ENCODE measurements around the gene PODXL2.

PODXL2 gene

GRCh38 chr3:127640042-127640355 is 11.0 kb downstream of the PODXL2 start:
- Histone ChIP-seq H3K27me3 (ENCODE audit: insufficient read depth, poor library complexity, severe bottlenecking) (no peaks in the 10 kb centered on the region), H3K27ac (replicated peaks) (no peak overlapping the region), H3K4me3 (replicated peaks; ENCODE audit: insufficient read depth, low read length) (no peak overlapping the region)
- DNase-seq (ENCODE audit: low read depth in 1 of 2, low spot score in 1 of 2): no peak
- TF ChIP-seq GABPA (IDR thresholded peaks at IDR 0.05; ENCODE audit: low read depth) (no peak), POLR2AphosphoS5 (IDR thresholded peaks at IDR 0.05; ENCODE audit: low read depth) (no peak), SPI1 (IDR thresholded peaks at IDR 0.05; ENCODE audit: borderline replicate concordance, low read depth) (no peak), REST (IDR thresholded peaks at IDR 0.05; ENCODE audit: insufficient replicate concordance, low read depth) (no peak), CTCF (IDR thresholded peaks at IDR 0.05; ENCODE audit: insufficient read depth, low read length) (no peak)

GRCh38 chr3:127644641-127645370 is 15.8 kb downstream of the PODXL2 start:
- Histone ChIP-seq H3K27ac (replicated peaks) (no peak overlapping the region), H3K4me3 (replicated peaks; ENCODE audit: insufficient read depth, low read length) (no peak overlapping the region), H3K27me3 (ENCODE audit: insufficient read depth, poor library complexity, severe bottlenecking) (no peaks in the 10 kb centered on the region)
- DNase-seq (ENCODE audit: low read depth in 1 of 2, low spot score in 1 of 2): no peak
- no peak for TF ChIP-seq SPI1 (IDR thresholded peaks at IDR 0.05; ENCODE audit: borderline replicate concordance, low read depth)
- TF ChIP-seq GABPA (IDR thresholded peaks at IDR 0.05; ENCODE audit: low read depth): no peak
- no peak for TF ChIP-seq CTCF (IDR thresholded peaks at IDR 0.05; ENCODE audit: insufficient read depth, low read length)
- no peak for TF ChIP-seq POLR2AphosphoS5 (IDR thresholded peaks at IDR 0.05; ENCODE audit: low read depth)
- TF ChIP-seq REST (IDR thresholded peaks at IDR 0.05; ENCODE audit: insufficient replicate concordance, low read depth): no peak

GRCh38 chr3:127645371-127646015 is 16.5 kb downstream of the PODXL2 start:
- no peak for TF ChIP-seq GABPA (IDR thresholded peaks at IDR 0.05; ENCODE audit: low read depth)
- TF ChIP-seq CTCF (IDR thresholded peaks at IDR 0.05; ENCODE audit: insufficient read depth, low read length): no peak
- no peak for TF ChIP-seq POLR2AphosphoS5 (IDR thresholded peaks at IDR 0.05; ENCODE audit: low read depth)
- no peak for TF ChIP-seq REST (IDR thresholded peaks at IDR 0.05; ENCODE audit: insufficient replicate concordance, low read depth)
- TF ChIP-seq SPI1 (IDR thresholded peaks at IDR 0.05; ENCODE audit: borderline replicate concordance, low read depth): no peak
- no peak overlapping the region for H3K27ac ChIP-seq (replicated peaks)
- H3K27me3 ChIP-seq (ENCODE audit: insufficient read depth, poor library complexity, severe bottlenecking): no peaks in the 10 kb centered on the region
- no peak for DNase-seq (ENCODE audit: low read depth in 1 of 2, low spot score in 1 of 2)
- no peak overlapping the region for H3K4me3 ChIP-seq (replicated peaks; ENCODE audit: insufficient read depth, low read length)

Data from HL-60 (cell line).